HEK293T (cell line): ENCODE measurements around the gene GAB2.

ENCODE experiments used
- ARNT ChIP-seq: fragments of 450-650 bp; IDR thresholded peaks from 2 replicates; pipeline ENCODE4 v1.6.1; 2017; ENCODE audit warnings: mild to moderate bottlenecking
- BHLHE40 ChIP-seq: fragments of 450-650 bp; IDR thresholded peaks from 2 replicates; pipeline ENCODE4 v1.6.1; 2016; ENCODE audit warnings: mild to moderate bottlenecking, moderate library complexity, borderline replicate concordance
- CTBP1 ChIP-seq: fragments of 450-650 bp; IDR thresholded peaks from 2 replicates; pipeline ENCODE4 v1.6.1; 2016; ENCODE audit warnings: borderline replicate concordance
- ELF4 ChIP-seq: fragments of 450-650 bp; IDR thresholded peaks from 2 replicates; pipeline ENCODE4 v1.6.1; 2017; ENCODE audit warnings: antibody characterized with exemption
- FOXA1 ChIP-seq: fragments of 450-650 bp; IDR thresholded peaks from 2 replicates; pipeline ENCODE4 v1.6.1; 2016; ENCODE audit warnings: mild to moderate bottlenecking
- FOXM1 ChIP-seq: fragments of 450-650 bp; IDR thresholded peaks from 2 replicates; pipeline ENCODE4 v1.6.1; 2017; ENCODE audit warnings: mild to moderate bottlenecking, borderline replicate concordance
- HDGF ChIP-seq: fragments of 450-650 bp; IDR thresholded peaks from 2 replicates; pipeline ENCODE4 v1.6.1; 2017; ENCODE audit warnings: antibody characterized with exemption, borderline replicate concordance
- LEF1 ChIP-seq: fragments of 450-650 bp; IDR thresholded peaks from 2 replicates; pipeline ENCODE4 v1.6.1; 2017; ENCODE audit warnings: mild to moderate bottlenecking, borderline replicate concordance
- NFRKB ChIP-seq: fragments of 450-650 bp; IDR thresholded peaks from 2 replicates; pipeline ENCODE4 v1.6.1; 2016; ENCODE audit warnings: mild to moderate bottlenecking, moderate library complexity
- PKNOX1 ChIP-seq: fragments of 450-650 bp; IDR thresholded peaks from 2 replicates; pipeline ENCODE4 v1.6.1; 2016
- SP1 ChIP-seq: fragments of 450-650 bp; IDR thresholded peaks from 2 replicates; pipeline ENCODE4 v1.6.1; 2017
- SUZ12 ChIP-seq: fragments of 450-650 bp; IDR thresholded peaks from 2 replicates; pipeline ENCODE4 v1.6.1; 2016; ENCODE audit warnings: mild to moderate bottlenecking
- TARDBP ChIP-seq: fragments of 450-650 bp; IDR thresholded peaks from 2 replicates; pipeline ENCODE4 v1.6.1; 2016
- ZNF384 ChIP-seq: fragments of 450-650 bp; IDR thresholded peaks from 2 replicates; pipeline ENCODE4 v1.6.1; 2016

GRCh38 chr11:78199015-78199652 is 218.5 kb downstream of the GAB2 start:
- TF ChIP-seq HDGF (no peak), SP1 (no peak), ARNT (no peak), LEF1 (no peak), NFRKB (no peak), FOXM1 (no peak), BHLHE40 (no peak), SUZ12 (no peak), ELF4 (no peak), CTBP1 (no peak), FOXA1 (no peak), ZNF384 (no peak), TARDBP (no peak), PKNOX1 (no peak)
